Measurements from ENCODE around the gene ADGRV1.

The ADGRV1 gene

DNA sequence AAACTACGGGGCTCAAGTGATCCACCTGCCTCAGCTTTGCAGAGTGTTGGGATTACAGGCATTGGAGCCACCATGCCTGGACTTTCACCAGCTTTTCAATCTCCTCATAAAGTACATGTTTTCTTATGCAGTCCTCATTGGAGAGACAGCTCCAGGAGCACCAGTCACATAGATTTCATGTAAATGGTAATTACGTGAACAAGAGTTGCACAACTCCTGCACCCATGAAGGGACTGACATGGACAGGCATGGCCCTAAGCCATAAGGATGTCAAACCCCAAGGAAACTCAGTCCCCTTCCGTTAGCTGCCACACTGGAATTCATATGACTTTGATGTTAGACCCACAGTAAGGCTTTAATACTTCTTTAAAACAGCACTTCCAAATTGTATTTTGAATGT lies 7.6 kb upstream of the ADGRV1 start:
- CTCF ChIA-PET, result no interaction called here
- no peak for TF ChIP-seq GLIS1 (tag by site-specific recombination; IDR thresholded peaks at IDR 0.05)
- no peak for TF ChIP-seq ZNF426 (tag by site-specific recombination; IDR thresholded peaks at IDR 0.05)
- TF ChIP-seq SCRT1 (tag by site-specific recombination; IDR thresholded peaks at IDR 0.05; ENCODE audit: borderline replicate concordance), result no peak
- no peak for TF ChIP-seq ZNF157 (tag by site-specific recombination; IDR thresholded peaks at IDR 0.05)
- TF ChIP-seq, protein P1, sequence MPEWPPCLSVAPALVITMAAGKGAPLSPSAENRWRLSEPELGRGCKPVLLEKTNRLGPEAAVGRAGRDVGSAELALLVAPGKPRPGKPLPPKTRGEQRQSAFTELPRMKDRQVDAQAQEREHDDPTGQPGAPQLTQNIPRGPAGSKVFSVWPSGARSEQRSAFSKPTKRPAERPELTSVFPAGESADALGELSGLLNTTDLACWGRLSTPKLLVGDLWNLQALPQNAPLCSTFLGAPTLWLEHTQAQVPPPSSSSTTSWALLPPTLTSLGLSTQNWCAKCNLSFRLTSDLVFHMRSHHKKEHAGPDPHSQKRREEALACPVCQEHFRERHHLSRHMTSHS (tag by site-specific recombination; IDR thresholded peaks at IDR 0.05), result no peak
- H3K4me3 ChIP-seq (ENCODE audit: low read depth, low read length), result no peak overlapping the region
- peaks cover 13% of the 10 kb centered on the region for H3K4me1 ChIP-seq (ENCODE audit: control insufficient read depth, insufficient read depth, low read length)
- no peaks in the 10 kb centered on the region for H3K9me3 ChIP-seq (ENCODE audit: control insufficient read depth, insufficient read depth, low read depth, low read length)
- H3K36me3 ChIP-seq (ENCODE audit: control insufficient read depth in 2 of 2, insufficient read depth in 1 of 2, low read length in 2 of 2), result no peaks in the 10 kb centered on the region
- H3K27ac ChIP-seq (ENCODE audit: extremely low read depth, low read depth, low read length), result no peak overlapping the region
- POLR2A ChIA-PET, result interaction anchor here (1.2 kb wide), 1 partner anchor 11 kb away, joined by 5 read pairs; no protein-coding TSS in a partner anchor

DNA sequence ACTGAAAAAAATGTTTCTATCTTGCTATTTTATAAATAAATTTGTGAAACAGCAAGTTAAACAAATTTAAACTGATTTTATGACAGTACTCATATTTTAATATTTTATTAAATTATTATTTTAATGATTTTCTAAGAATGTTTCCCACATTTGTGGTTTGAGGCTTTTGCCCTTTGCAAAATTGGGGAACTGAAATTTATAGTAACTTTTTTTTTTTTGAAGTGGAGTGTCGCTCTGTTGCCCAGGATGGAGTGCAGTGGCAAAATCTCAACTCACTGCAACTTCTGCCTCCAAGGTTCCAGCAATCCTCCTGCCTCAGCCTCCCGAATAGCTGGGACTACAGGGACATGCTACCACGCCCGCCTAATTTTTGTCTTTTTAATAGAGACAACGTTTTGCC lies 7.2 kb upstream of the ADGRV1 start:
- CTCF ChIA-PET, result interaction anchor here (0.7 kb wide), 1 partner anchor 19 kb away, joined by 3 read pairs; no protein-coding TSS in a partner anchor
- TF ChIP-seq ZBTB20 (tag by site-specific recombination; IDR thresholded peaks at IDR 0.05), result no peak
- no peak for TF ChIP-seq ZNF530 (tag by site-specific recombination; IDR thresholded peaks at IDR 0.05; ENCODE audit: low read depth)
- TF ChIP-seq ZNF654 (tag by site-specific recombination; IDR thresholded peaks at IDR 0.05; ENCODE audit: low read depth), result no peak
- no peak for TF ChIP-seq HOXC10 (CRISPR knock-in tag; IDR thresholded peaks at IDR 0.05)
- TF ChIP-seq HOXD13 (CRISPR knock-in tag; IDR thresholded peaks at IDR 0.05; ENCODE audit: borderline replicate concordance), result no peak
- TF ChIP-seq SP7 (tag by site-specific recombination; IDR thresholded peaks at IDR 0.05), result no peak
- no peak for TF ChIP-seq ZNF24 (tag by site-specific recombination; IDR thresholded peaks at IDR 0.05)
- peaks cover 12% of the 10 kb centered on the region for H3K4me1 ChIP-seq (ENCODE audit: control insufficient read depth, insufficient read depth, low read length)
- POLR2A ChIA-PET, result no interaction called here
- H3K9me3 ChIP-seq (ENCODE audit: control insufficient read depth, insufficient read depth, low read depth, low read length), result no peaks in the 10 kb centered on the region
- H3K27ac ChIP-seq (ENCODE audit: extremely low read depth, low read depth, low read length), result no peak overlapping the region
- no peaks in the 10 kb centered on the region for H3K36me3 ChIP-seq (ENCODE audit: control insufficient read depth in 2 of 2, insufficient read depth in 1 of 2, low read length in 2 of 2)
- H3K4me3 ChIP-seq (ENCODE audit: low read depth, low read length), result no peak overlapping the region

DNA sequence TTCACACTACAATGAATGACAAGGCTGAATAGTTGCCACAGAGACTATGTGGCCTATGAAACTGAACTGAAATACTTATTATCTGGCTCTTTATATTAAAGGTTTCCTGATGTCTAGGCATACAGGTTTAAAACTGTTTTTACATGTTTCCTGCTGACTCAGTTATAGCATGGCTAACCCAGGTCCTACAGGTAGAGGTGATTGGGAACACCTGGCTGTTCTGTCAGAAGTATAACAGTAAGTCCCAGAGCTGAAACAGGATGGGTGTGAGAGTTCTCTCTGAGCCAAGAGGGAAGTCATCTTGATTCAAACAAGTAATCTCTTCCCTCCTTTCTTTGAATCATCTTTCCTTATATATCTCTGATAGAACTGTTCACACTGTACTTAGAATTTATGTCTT lies 4.9 kb upstream of the ADGRV1 start:
- Histone ChIP-seq H3K9me3 (ENCODE audit: control insufficient read depth, insufficient read depth, low read depth, low read length) (no peaks in the 10 kb centered on the region), H3K4me1 (ENCODE audit: control insufficient read depth, insufficient read depth, low read length) (peaks cover 12% of the 10 kb centered on the region), H3K36me3 (ENCODE audit: control insufficient read depth in 2 of 2, insufficient read depth in 1 of 2, low read length in 2 of 2) (no peaks in the 10 kb centered on the region), H3K4me3 (ENCODE audit: low read depth, low read length) (no peak overlapping the region), H3K27ac (ENCODE audit: extremely low read depth, low read depth, low read length) (no peak overlapping the region)
- ChIA-PET POLR2A (no interaction called here), CTCF (no interaction called here)
- no peak for TF ChIP-seq ZNF629 (tag by site-specific recombination; IDR thresholded peaks at IDR 0.05)
- no peak for TF ChIP-seq MZF1 (tag by site-specific recombination; IDR thresholded peaks at IDR 0.05; ENCODE audit: borderline replicate concordance)
- TF ChIP-seq, protein P2, sequence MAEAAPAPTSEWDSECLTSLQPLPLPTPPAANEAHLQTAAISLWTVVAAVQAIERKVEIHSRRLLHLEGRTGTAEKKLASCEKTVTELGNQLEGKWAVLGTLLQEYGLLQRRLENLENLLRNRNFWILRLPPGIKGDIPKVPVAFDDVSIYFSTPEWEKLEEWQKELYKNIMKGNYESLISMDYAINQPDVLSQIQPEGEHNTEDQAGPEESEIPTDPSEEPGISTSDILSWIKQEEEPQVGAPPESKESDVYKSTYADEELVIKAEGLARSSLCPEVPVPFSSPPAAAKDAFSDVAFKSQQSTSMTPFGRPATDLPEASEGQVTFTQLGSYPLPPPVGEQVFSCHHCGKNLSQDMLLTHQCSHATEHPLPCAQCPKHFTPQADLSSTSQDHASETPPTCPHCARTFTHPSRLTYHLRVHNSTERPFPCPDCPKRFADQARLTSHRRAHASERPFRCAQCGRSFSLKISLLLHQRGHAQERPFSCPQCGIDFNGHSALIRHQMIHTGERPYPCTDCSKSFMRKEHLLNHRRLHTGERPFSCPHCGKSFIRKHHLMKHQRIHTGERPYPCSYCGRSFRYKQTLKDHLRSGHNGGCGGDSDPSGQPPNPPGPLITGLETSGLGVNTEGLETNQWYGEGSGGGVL (tag by site-specific recombination; IDR thresholded peaks at IDR 0.05), result no peak
- no peak for TF ChIP-seq ZNF561 (tag by site-specific recombination; IDR thresholded peaks at IDR 0.05; ENCODE audit: borderline replicate concordance)
- no peak for TF ChIP-seq ZNF24 (tag by site-specific recombination; IDR thresholded peaks at IDR 0.05)
- TF ChIP-seq SP7 (tag by site-specific recombination; IDR thresholded peaks at IDR 0.05), result no peak
- TF ChIP-seq ZNF16 (tag by site-specific recombination; IDR thresholded peaks at IDR 0.05; ENCODE audit: low read depth), result no peak
- TF ChIP-seq, protein P3, sequence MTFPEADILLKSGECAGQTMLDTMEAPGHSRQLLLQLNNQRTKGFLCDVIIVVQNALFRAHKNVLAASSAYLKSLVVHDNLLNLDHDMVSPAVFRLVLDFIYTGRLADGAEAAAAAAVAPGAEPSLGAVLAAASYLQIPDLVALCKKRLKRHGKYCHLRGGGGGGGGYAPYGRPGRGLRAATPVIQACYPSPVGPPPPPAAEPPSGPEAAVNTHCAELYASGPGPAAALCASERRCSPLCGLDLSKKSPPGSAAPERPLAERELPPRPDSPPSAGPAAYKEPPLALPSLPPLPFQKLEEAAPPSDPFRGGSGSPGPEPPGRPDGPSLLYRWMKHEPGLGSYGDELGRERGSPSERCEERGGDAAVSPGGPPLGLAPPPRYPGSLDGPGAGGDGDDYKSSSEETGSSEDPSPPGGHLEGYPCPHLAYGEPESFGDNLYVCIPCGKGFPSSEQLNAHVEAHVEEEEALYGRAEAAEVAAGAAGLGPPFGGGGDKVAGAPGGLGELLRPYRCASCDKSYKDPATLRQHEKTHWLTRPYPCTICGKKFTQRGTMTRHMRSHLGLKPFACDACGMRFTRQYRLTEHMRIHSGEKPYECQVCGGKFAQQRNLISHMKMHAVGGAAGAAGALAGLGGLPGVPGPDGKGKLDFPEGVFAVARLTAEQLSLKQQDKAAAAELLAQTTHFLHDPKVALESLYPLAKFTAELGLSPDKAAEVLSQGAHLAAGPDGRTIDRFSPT (tag by site-specific recombination; IDR thresholded peaks at IDR 0.05), result no peak
- no peak for TF ChIP-seq KLF16 (tag by site-specific recombination; IDR thresholded peaks at IDR 0.05)
- no peak for TF ChIP-seq ZXDB (tag by site-specific recombination; IDR thresholded peaks at IDR 0.05)
- TF ChIP-seq ZNF768 (tag by site-specific recombination; IDR thresholded peaks at IDR 0.05), result no peak
- TF ChIP-seq WT1 (tag by site-specific recombination; IDR thresholded peaks at IDR 0.05), result no peak
